Stimulated activated effector memory CD8-positive, alpha-beta T cell treated with anti-CD3 and anti-CD28 coated beads, Interleukin-12 subunit alpha, Interleukin-12 subunit beta, amount 100 ng/mL, for 72 hours (primary cell): ENCODE data around the gene LMTK2.

Source experiments
- ATAC-seq: fragments of 150-1000 bp; cut with Tn5 transposase; 2 replicates; pipeline ENCODE4 v1.10.0; 2021
- DNase-seq, 2 donors: peaks; one replicate each; pipeline ENCODE4 v3.0.0; 2021 to 2022; ENCODE audit warnings: low spot score in 2 of 2
- H3K27ac Mint-ChIP-seq: one replicate; pipeline ENCODE4 v1.8.0; 2022; ENCODE audit warnings: mild to moderate bottlenecking, mixed read lengths
- H3K36me3 Mint-ChIP-seq: one replicate; pipeline ENCODE4 v1.8.0; 2022; ENCODE audit warnings: mild to moderate bottlenecking, mixed read lengths
- H3K4me1 Mint-ChIP-seq: one replicate; pipeline ENCODE4 v1.8.0; 2022; ENCODE audit warnings: mixed read lengths
- H3K4me3 Mint-ChIP-seq: one replicate; pipeline ENCODE4 v1.8.0; 2022; ENCODE audit warnings: mild to moderate bottlenecking, mixed read lengths
- H3K9me3 Mint-ChIP-seq: one replicate; pipeline ENCODE4 v1.8.0; 2022; ENCODE audit warnings: mixed read lengths

The LMTK2 gene

DNA sequence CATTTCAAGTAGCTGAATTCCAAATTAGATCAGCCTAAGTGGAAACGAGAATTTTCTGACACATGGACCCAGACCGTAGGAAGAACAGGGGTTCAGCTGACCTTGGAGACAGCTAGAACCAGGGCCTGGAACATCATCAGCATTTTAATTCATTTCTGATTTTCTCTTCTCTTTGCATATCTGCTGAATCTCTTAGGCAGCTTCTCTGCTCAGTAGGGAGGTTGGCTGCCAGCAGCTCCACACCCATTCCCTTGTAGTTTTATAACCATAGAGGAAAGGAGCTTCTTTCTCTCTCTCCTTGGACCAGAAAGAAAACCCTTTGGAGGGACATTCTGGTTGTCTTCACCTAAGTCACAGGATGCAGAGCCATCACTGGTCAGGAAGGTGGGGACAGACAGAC lies 36.0 kb downstream of the LMTK2 start:
- Mint-ChIP-seq H3K9me3 (no peaks in the 10 kb centered on the region), H3K36me3 (peaks cover 38% of the 10 kb centered on the region), H3K4me1 (no peaks in the 10 kb centered on the region), H3K27ac (no peak overlapping the region), H3K4me3 (no peak overlapping the region)
- DNase-seq: no peak
- ATAC-seq: no peak

DNA sequence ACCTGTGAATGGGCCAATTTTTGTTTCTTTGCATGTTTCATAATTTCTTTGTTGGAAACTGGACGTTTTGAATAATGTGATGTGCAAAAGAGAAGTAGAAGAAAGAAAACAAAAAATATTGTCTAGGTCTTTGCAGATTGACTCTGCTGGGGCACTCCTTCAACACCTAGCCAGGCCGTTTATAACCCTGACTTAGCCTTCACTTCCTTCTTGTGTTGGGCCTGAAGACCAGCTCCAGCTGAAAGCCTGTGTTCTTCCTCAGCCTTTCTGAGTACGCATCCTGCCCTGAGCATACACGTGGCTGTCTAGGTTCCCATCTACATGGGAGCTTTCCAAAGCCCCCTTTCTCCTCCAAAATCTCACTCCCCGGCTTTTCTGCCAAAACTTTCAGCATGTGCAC lies 41.9 kb downstream of the LMTK2 start:
- Mint-ChIP-seq H3K36me3 (peaks cover 29% of the 10 kb centered on the region), H3K4me3 (no peak overlapping the region)

GRCh38 chr7:98149116-98149692 lies 42.5 kb downstream of the LMTK2 start:
- no peak for ATAC-seq
- H3K9me3 Mint-ChIP-seq: no peaks in the 10 kb centered on the region
- no peak for DNase-seq
- no peaks in the 10 kb centered on the region for H3K4me1 Mint-ChIP-seq
- no peak overlapping the region for H3K27ac Mint-ChIP-seq
- peaks cover 33% of the 10 kb centered on the region for H3K36me3 Mint-ChIP-seq
- H3K4me3 Mint-ChIP-seq: no peak overlapping the region

More for the DNA sequence above, 41.9 kb downstream of the LMTK2 start:
- Mint-ChIP-seq H3K9me3 (no peaks in the 10 kb centered on the region), H3K4me1 (no peaks in the 10 kb centered on the region), H3K27ac (no peak overlapping the region)
- no peak for DNase-seq
- no peak for ATAC-seq

GRCh38 chr7:98151884-98152283 lies 45.2 kb downstream of the LMTK2 start:
- DNase-seq (no peak), ATAC-seq (no peak)
- Mint-ChIP-seq H3K36me3 (peaks cover 47% of the 10 kb centered on the region), H3K9me3 (no peaks in the 10 kb centered on the region), H3K4me3 (no peak overlapping the region), H3K27ac (no peak overlapping the region), H3K4me1 (no peaks in the 10 kb centered on the region)

DNA sequence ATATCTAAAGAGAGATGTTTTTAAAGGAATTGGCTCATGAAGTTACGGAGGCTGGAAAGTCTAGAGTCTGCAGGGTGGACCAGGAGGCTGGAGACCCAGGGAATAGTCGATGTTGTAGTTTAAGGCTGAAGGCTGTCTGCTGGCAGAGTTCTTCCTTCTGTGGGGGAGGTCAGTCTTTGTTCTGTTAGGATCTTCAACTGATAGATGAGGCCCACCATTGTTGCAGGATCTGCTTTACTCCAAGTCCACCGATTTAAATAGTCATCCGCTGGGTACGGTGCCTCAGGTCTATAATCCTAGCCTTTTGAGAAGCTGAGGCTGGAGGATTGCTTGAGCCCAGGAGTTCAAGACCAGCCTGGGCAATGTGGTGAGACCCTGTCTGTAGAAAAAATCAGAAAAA lies 50.0 kb downstream of the LMTK2 start:
- Mint-ChIP-seq H3K27ac (no peak overlapping the region), H3K36me3 (peaks cover 67% of the 10 kb centered on the region), H3K9me3 (no peaks in the 10 kb centered on the region), H3K4me3 (no peak overlapping the region), H3K4me1 (no peaks in the 10 kb centered on the region)
- DNase-seq (no peak), ATAC-seq (no peak)

DNA sequence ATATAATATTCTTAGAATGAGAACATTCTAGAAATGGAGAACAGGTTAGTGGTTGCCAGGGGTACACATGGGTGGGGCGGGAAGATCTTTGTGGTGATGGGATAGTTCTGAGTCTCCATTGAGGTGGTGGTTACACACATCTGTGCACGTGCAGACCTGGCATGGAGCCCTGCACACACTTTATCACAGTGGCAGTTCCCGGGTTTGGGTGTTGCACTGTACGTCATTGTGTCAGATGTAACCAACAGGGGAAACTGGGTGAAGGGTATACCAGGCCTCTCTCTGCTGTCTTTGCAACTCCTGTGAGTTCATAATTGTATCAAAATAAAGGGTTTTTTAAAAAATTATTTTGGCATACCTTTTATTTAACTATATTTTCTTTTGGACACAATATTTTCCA lies 51.1 kb downstream of the LMTK2 start:
- Mint-ChIP-seq H3K9me3 (no peaks in the 10 kb centered on the region), H3K36me3 (peaks cover 63% of the 10 kb centered on the region), H3K4me3 (no peak overlapping the region), H3K4me1 (no peaks in the 10 kb centered on the region), H3K27ac (no peak overlapping the region)
- DNase-seq: no peak
- no peak for ATAC-seq

GRCh38 chr7:98162758-98163157 lies 56.1 kb downstream of the LMTK2 start:
- ATAC-seq: no peak
- H3K4me3 Mint-ChIP-seq: no peak overlapping the region
- no peak overlapping the region for H3K27ac Mint-ChIP-seq
- no peak for DNase-seq
- peaks cover 25% of the 10 kb centered on the region for H3K36me3 Mint-ChIP-seq
- H3K9me3 Mint-ChIP-seq: no peaks in the 10 kb centered on the region
- peaks cover 6% of the 10 kb centered on the region for H3K4me1 Mint-ChIP-seq

GRCh38 chr7:98163269-98163668 lies 56.6 kb downstream of the LMTK2 start:
- Mint-ChIP-seq H3K4me3 (no peak overlapping the region), H3K4me1 (peaks cover 10% of the 10 kb centered on the region), H3K36me3 (peaks cover 20% of the 10 kb centered on the region), H3K27ac (no peak overlapping the region), H3K9me3 (no peaks in the 10 kb centered on the region)
- ATAC-seq (no peak), DNase-seq (no peak)

GRCh38 chr7:98163704-98164494 lies 57.2 kb downstream of the LMTK2 start:
- no peak for DNase-seq
- H3K9me3 Mint-ChIP-seq: no peaks in the 10 kb centered on the region
- peaks cover 17% of the 10 kb centered on the region for H3K36me3 Mint-ChIP-seq
- H3K4me1 Mint-ChIP-seq: peaks cover 10% of the 10 kb centered on the region
- H3K4me3 Mint-ChIP-seq: no peak overlapping the region
- ATAC-seq: no peak
- H3K27ac Mint-ChIP-seq: no peak overlapping the region

DNA sequence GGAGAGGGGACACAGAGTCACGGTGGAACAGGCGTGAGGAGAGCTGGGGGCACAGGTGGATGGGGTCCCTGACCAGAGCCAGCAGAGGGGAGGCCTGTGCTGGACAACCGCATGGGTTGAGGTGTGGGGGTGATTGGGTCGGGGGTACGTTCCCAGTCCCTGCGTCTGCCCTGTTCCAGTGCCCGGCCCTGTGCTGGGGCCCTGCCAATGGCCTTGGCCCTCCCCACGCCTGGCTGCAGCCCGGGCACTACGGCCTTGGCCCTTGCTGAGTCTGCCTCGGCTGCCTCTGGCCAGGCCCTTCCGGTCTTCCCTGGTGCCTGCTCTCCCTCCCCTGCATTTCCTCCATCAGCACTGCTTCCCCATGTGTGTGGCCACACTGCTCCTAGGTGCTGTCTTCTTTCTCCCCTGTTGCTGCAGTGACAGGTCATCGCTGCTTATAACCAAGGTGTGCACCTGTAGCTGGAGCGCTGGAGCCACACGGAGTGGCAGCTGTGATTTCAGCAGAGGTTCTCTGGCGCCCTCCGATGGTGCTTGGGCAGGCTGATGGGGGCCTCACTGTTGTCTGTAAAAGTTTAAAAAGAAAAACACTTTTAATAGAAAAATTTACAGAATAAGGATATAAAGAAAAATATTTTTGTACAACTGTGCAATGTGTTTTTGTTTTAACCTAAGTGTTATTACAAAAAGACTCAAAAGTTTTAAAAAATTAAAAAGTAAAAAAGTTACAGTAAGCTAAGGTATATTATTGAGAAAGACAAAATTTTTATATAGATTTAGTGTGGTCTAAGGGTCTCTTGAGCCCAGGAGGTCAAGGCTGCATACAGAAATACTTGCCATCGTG lies 59.4 kb downstream of the LMTK2 start:
- Mint-ChIP-seq H3K4me1 (peaks cover 10% of the 10 kb centered on the region), H3K4me3 (no peak overlapping the region), H3K27ac (no peak overlapping the region), H3K9me3 (no peaks in the 10 kb centered on the region), H3K36me3 (peaks cover 4% of the 10 kb centered on the region)
- peak; percentile 68 for ATAC-seq
- peak; percentile 23 to 59 for DNase-seq

DNA sequence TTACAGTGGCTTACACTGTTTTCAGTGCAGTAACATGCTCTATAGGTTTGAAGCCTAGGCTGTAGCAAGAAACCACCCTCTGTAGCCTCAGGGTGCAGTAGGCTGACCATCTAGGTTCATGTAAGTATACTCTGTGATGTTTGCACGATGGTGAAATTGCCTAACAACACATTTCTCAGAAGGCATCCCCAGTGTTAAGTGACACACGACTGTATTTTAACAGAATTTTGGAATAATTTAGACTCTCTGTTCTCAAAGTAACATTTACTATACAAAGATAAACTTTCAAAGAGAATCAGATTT lies 60.0 kb downstream of the LMTK2 start:
- Mint-ChIP-seq H3K27ac (no peak overlapping the region), H3K36me3 (peaks cover 4% of the 10 kb centered on the region), H3K4me3 (no peak overlapping the region), H3K4me1 (peaks cover 10% of the 10 kb centered on the region), H3K9me3 (no peaks in the 10 kb centered on the region)
- ATAC-seq (no peak), DNase-seq (no peak)

DNA sequence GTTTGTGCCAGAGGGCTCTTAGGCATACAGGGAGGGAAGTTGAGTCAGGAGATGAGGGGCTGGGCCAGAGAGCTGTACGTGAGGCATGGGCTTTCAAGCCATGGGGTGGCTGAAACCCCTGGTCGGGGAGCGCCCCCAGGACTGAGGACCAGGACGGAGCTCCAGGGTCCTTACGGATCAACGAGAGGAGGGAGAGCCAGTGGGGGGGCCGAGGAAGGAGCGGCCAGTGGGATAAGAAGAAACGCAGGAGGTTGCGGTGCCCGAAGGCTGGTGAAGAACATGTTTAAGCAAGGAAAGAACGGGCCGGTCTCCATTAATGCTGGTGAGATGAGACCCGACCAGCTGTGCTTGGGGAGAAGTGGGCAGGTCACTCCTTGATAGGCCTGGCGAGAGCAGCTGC lies 61.0 kb downstream of the LMTK2 start:
- H3K4me1 Mint-ChIP-seq: peaks cover 10% of the 10 kb centered on the region
- no peak overlapping the region for H3K27ac Mint-ChIP-seq
- no peaks in the 10 kb centered on the region for H3K9me3 Mint-ChIP-seq
- H3K4me3 Mint-ChIP-seq: no peak overlapping the region
- no peak for DNase-seq
- peaks cover 10% of the 10 kb centered on the region for H3K36me3 Mint-ChIP-seq
- ATAC-seq: no peak

- H3K4me3 Mint-ChIP-seq: no peak overlapping the region
- no peaks in the 10 kb centered on the region for H3K9me3 Mint-ChIP-seq
- peaks cover 10% of the 10 kb centered on the region for H3K4me1 Mint-ChIP-seq
- ATAC-seq: peak; percentile 80
- peaks cover 17% of the 10 kb centered on the region for H3K36me3 Mint-ChIP-seq
- peak in 1 of 2 donors; percentile 25 for DNase-seq
- H3K27ac Mint-ChIP-seq: no peak overlapping the region
Measured at GRCh38 chr7:98168181-98168903, 61.7 kb downstream of the LMTK2 start.

DNA sequence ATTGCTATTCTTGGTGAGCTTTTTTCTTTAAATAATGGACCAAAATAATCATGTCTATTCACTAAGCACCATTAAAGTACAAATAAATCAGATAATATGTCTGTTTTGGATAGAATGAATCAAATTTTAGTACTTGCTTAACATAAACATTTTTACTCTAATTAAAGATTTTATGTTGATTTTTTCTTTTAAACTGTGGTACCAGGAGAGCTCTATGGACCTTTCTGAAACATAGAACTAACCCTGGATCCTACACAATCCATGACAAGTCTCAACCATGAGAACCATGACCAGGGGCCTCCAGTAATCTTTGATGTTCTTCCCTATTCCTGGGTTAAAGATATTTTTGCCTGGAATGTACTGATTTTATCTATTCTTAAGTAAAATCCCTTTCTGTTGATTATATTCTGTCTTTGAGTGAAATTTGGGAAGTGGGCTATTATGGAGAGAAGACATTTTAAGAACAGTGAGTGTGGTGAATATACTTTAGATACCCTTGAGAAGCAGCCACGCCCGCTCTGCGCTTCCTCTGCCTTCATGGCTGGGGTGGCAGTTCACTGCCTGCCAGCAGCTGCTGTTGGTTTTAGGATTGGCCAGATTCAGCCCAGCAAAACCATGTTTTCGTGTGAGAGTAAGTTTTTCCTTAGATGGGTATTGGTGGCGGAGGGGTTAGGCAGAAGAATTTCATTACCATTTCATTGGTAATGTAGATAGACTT lies 62.4 kb downstream of the LMTK2 start:
- no peak for ATAC-seq
- Mint-ChIP-seq H3K9me3 (no peaks in the 10 kb centered on the region), H3K36me3 (peaks cover 18% of the 10 kb centered on the region), H3K4me1 (peaks cover 10% of the 10 kb centered on the region), H3K4me3 (no peak overlapping the region), H3K27ac (no peak overlapping the region)
- DNase-seq: no peak

DNA sequence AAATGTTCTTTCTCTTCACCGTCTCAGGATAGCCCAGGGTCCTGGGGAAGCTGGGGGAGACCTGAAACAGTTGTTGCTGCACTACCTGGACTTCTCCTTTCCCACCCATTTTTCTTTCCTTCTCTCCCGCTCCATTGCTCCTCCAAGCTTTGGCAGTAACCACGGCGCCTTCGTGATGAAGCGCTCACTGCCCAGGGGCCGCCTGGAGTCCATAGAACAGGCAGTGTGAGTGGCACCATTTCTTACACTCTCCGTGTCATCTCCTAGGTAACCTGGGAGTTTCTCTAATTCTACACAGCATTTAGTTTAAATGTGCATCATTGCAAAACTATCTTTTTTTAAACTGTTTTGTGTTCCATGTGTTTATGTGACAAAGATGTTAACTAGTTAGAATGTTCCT lies 64.3 kb downstream of the LMTK2 start:
- Mint-ChIP-seq H3K9me3 (no peaks in the 10 kb centered on the region), H3K4me1 (peaks cover 10% of the 10 kb centered on the region), H3K4me3 (no peak overlapping the region), H3K36me3 (peaks cover 18% of the 10 kb centered on the region), H3K27ac (no peak overlapping the region)
- no peak for DNase-seq
- ATAC-seq: no peak
